Activated CD4-positive, CD25-positive, alpha-beta regulatory T cell (primary cell): ENCODE measurements around the gene TBC1D20.
"Not testable (repeated sequence)": the region's sequence is repeated elsewhere in the genome, so short reads cannot be mapped to it uniquely, and the experiment has no call there.

ENCODE experiments used
- DNase-seq, 4 experiments: peaks; one replicate each; lab custom pipeline; 2025; lab: John Stamatoyannopoulos, UW

Gene TBC1D20

DNA sequence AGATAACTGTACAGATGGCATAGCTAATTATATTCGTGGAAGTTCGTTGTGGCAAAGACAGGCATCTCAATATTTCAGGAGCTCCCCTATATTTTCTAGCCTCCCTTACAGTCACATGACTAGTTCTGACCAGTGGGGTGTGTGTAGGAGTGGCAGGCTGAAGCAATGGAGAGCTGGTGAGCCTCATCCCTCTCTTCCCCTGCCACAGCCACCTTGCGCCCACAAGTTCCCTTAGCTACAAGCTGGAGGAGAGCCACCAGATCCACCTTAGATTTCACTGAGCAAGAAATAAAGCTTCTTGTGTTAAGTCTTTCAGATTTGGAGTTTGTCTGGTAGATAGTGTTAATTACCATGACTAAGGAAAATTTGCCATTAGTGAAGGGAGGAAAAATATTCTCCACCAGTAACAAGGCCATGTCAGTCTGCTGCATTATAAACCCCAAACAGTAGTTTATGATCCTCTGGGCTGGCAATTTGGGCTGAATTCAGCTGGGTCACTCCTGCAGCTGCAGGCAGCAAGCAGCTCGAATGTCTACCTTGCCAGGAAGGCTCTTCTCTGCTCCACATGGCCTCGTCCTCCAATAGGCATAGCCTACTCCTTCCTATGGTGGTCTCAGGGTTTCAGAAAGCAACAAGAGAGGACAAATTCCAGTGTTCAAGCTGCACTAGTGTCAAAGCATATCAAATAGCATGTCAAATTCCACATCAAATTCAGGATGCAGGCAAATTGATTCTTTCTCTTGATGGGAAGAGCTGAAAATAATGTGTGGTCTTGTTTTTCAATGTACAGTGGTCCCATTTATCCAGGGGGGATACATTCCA lies 61.7 kb downstream of the TBC1D20 start:
- no peak for DNase-seq

DNA sequence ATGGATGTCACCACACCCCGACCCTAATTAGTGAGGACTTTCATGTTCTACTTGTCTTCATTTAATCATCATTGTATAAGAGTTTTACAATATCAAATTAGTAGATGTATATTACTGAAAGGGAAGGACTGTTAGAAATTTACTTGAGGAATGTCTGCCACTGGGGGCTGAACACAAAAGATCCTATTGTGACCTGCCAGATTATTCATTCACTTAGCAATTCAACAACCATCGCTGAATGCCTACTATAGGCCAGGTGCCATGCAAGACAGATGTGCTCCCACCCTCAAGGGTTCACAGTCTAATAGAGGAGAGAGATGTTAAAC lies 62.2 kb downstream of the TBC1D20 start:
- DNase-seq, result no peak

DNA sequence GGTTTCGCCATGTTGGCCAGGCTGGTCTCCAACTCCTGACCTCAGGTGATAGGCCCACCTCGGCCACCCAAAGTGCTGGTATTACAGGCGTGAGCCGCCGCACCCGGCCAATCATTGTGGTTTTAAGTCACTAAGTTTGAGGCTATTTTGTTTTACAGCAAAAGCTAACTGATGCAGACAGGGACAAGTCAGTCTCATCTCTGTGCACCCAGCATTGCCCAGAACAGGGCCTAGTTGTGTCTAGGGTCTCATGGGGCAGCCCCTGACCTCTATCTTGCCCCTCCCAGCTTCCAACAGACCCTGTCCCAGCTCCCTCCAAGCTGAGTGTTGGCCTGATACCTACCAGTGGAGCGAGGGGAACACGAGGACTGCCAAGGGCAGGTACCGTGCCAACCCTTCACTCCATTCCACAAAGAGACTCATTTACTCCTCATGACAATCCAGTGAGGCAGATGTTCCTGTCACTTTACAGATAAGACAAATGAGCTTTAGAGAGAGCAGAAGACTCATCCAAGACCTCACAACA lies 63.1 kb downstream of the TBC1D20 start:
- no peak for DNase-seq

- DNase-seq, result no peak
Observed at GRCh38 chr20:397432-398237, 64.7 kb downstream of the TBC1D20 start.

- no peak for DNase-seq
Observed at GRCh38 chr20:396619-397431, 65.5 kb downstream of the TBC1D20 start.

GRCh38 chr20:396252-396618 lies 66.1 kb downstream of the TBC1D20 start:
- DNase-seq, result no peak

DNA sequence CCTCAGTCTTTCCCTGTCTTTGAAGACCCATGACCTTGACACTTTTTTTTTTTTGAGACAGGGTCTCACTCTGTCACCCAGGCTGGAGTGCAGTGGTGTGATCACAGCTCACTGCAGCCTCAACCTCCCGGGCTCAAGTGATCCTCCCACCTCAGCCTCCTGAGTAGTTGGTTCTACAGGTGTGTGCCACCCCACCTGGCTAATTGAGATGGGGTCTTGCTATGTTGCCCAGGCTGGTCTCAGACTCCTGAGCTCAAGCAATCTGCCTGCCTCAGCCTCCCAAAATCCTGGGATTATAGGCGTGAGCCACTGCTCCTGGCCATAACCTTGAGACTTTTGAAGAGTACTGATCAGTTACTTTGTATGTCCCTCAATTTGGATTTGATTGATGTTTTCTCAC lies 69.0 kb downstream of the TBC1D20 start:
- DNase-seq, result not testable (repeated sequence)

DNA sequence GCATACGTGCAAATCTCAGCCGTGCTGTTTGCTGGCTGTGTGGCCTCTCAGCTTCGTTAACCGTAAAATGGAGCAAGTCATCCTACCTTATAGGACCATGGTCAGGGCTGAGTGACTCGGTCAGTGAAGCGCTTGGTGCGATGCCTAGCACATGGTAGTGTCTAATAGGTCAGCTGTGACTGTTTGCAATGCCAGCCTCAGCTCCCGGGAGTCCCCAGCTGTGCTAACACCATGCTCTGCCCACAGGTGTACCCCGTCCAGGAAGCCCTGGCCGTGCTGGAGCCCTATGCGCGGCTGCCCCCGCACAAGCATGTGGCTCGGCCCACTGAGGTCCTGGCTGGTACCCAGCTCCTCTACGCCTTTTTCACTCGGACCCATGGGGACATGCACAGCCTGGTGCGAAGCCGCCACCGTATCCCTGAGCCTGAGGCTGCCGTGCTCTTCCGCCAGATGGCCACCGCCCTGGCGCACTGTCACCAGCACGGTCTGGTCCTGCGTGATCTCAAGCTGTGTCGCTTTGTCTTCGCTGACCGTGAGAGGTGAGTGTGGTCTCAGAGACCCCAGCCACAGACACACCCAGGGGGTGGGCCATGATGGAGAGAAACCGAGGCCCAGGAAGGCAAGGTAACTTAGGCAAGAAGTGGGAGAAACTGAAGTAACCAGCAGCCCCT lies 71.2 kb downstream of the TBC1D20 start:
- DNase-seq, result no peak

- no peak for DNase-seq
Observed at GRCh38 chr20:389220-389619, 73.1 kb downstream of the TBC1D20 start.

DNA sequence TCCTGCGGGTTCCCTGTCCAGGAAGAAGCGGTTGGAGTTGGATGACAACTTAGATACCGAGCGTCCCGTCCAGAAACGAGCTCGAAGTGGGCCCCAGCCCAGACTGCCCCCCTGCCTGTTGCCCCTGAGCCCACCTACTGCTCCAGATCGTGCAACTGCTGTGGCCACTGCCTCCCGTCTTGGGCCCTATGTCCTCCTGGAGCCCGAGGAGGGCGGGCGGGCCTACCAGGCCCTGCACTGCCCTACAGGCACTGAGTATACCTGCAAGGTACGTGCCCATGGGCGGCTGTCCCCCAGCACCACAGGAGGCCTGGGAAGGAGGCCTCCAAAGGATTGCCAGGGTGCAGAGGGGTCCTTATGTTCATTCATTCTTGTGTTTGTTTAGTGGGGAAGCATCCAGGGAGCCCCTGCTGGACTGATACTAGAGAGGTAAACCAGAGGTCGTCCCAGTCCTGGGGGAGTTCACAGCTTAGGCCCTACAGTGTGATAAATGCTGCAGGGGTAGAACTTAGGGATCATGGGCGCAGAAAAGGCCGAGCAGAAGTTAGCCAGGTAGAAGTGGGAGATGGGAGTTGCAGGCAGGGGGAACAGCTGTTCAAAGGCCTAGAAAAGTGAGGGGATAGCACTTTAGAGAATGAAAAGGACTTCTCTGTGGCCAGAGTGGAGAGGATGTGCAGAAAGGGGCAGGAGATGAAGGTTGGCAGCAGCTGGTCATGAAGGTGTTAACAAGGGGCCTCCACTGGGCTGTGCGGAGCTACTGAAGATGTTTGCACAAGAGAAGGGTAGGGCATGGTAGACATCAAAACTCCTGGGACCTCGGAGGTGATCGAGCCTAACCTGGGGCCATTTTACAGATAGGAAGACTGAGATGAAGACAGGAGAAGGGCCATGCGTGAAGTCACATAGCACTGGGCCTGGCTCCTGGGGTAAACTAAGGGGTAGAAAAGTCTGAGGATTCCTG lies 74.0 kb downstream of the TBC1D20 start:
- no peak for DNase-seq

- no peak for DNase-seq
Observed at GRCh38 chr20:387520-387919, 74.8 kb downstream of the TBC1D20 start.

- not testable (repeated sequence) for DNase-seq
Observed at GRCh38 chr20:386634-387033, 75.7 kb downstream of the TBC1D20 start.
